OCI-LY7 (cell line): ENCODE results near the gene ZFP37. TPM values are rescaled to one million over a fixed set of nuclear protein-coding genes. Genes with fewer than 3 reads are reported as not detected.
"Not testable (repeated sequence)": the region's sequence is repeated elsewhere in the genome, so short reads cannot be mapped to it uniquely, and the experiment has no call there.

Experiments
- BruUV-seq: library from RNA; stranded (reverse); fragments of 400-500 nt; replicated peaks from 2 replicates; lab custom pipeline; 2021; lab: Mats Ljungman, UMichigan
- CTCF ChIA-PET: fragments of 300-600 bp; sonication (Branson Sonifier 250); formaldehyde crosslinking; loops from one replicate; lab custom pipeline; 2022; ENCODE audit warnings: antibody characterized with exemption; ENCODE audit not compliant: unreplicated experiment; lab: Charles Lee
- POLR2A ChIA-PET: fragments of 300-600 bp; sonication (Branson Sonifier 250); formaldehyde crosslinking; loops from one replicate; lab custom pipeline; 2022; ENCODE audit warnings: antibody characterized with exemption; lab: Charles Lee
- DNase-seq: peaks from one replicate; pipeline ENCODE4 v3.0.0-alpha.2; 2015; ENCODE audit warnings: low spot score
- H2AFZ ChIP-seq: fragments of 200-600 bp; sonication (generic), shearing (Covaris generic); 2 replicates; pipeline ENCODE4 v1.6.1; 2014; ENCODE audit warnings: mild to moderate bottlenecking, antibody characterized with exemption, low read length, moderate library complexity
- H3K27ac ChIP-seq: fragments of 200-600 bp; sonication (generic); 2 replicates; pipeline ENCODE4 v1.5.1; 2014; ENCODE audit warnings: mixed run types, low read depth, mild to moderate bottlenecking, moderate library complexity, low read length, inconsistent platforms; ENCODE audit not compliant: poor library complexity, severe bottlenecking
- H3K36me3 ChIP-seq: fragments of 200-600 bp; sonication (generic); 2 replicates; pipeline ENCODE4 v1.6.1; 2014; ENCODE audit warnings: mild to moderate bottlenecking, antibody characterized with exemption, low read length, moderate library complexity, mixed read lengths; ENCODE audit not compliant: insufficient read depth
- H3K4me1 ChIP-seq: fragments of 200-600 bp; sonication (generic); 2 replicates; pipeline ENCODE4 v1.5.1; 2014; ENCODE audit warnings: mild to moderate bottlenecking, low read length; ENCODE audit not compliant: insufficient read depth, poor library complexity, severe bottlenecking
- H3K4me2 ChIP-seq: fragments of 200-600 bp; sonication (generic); 2 replicates; pipeline ENCODE4 v1.6.1; 2014; ENCODE audit warnings: mild to moderate bottlenecking, low read length
- H3K4me3 ChIP-seq: fragments of 200-600 bp; sonication (generic); 2 replicates; pipeline ENCODE4 v1.5.1; 2014; ENCODE audit warnings: mild to moderate bottlenecking, low read depth, low read length; ENCODE audit not compliant: poor library complexity, severe bottlenecking
- H3K79me2 ChIP-seq: fragments of 200-600 bp; sonication (generic); 2 replicates; pipeline ENCODE4 v1.6.1; 2016; ENCODE audit warnings: low read depth, mild to moderate bottlenecking, low read length, moderate library complexity, mixed read lengths; ENCODE audit not compliant: insufficient read depth
- H3K9me2 ChIP-seq: fragments of 200-600 bp; sonication (generic); 2 replicates; pipeline ENCODE4 v1.6.1; 2016; ENCODE audit warnings: mild to moderate bottlenecking, low read length, mixed read lengths; ENCODE audit not compliant: insufficient read depth
- H3K9me3 ChIP-seq: fragments of 200-600 bp; sonication (generic); 2 replicates; pipeline ENCODE4 v1.6.1; 2014; ENCODE audit warnings: mild to moderate bottlenecking, mixed run types, low read length, mixed read lengths
- H4K20me1 ChIP-seq: fragments of 200-600 bp; sonication (generic); 2 replicates; pipeline ENCODE4 v1.6.1; 2014; ENCODE audit warnings: mild to moderate bottlenecking, antibody characterized with exemption, low read length, moderate library complexity, mixed read lengths; ENCODE audit not compliant: insufficient read depth
- intact Hi-C: fragments of 100-400 bp; cut with micrococcal nuclease; formaldehyde crosslinking; loops from one replicate; pipeline ENCODE4 v1.10.0; 2022; ENCODE audit not compliant: unreplicated experiment
- total RNA-seq, 2 experiments: library from RNA; depleted of rRNA in 1 of 2; stranded (reverse); fragments of >200 nt in 1 of 2; shearing (Covaris generic) in 1 of 2; gene quantifications; 2 replicates each; pipeline ENCODE4 v1.2.3, GENCODE V29; 2014 to 2022

The ZFP37 gene
- total RNA-seq, 2 experiments from 2014 or later = 1.3 to 2.3 TPM

DNA sequence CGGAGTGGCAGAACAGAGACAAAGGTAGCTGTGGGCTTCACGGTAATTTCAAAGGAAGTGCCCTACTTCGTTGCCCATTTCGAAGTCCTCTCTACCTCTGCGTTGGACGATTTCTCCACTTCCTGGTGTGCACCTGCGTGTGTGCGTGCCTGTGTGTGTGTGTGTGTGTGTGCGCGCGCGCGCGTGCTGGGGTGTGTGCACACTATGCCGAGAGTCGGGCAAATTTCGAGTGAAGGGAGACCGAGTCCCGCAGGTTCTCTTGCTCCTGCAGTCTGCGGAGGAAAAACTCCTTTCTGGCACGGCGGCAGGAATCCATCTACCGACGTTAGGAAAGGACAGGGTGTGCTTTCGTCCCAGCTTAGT lies 32.6 kb upstream of the ZFP37 start:
- H3K27ac ChIP-seq, H3K9me3 ChIP-seq, intact Hi-C loops, BruUV-seq, H4K20me1 ChIP-seq, H3K4me1 ChIP-seq, H3K9me2 ChIP-seq, DNase-seq, H3K4me2 ChIP-seq, H3K36me3 ChIP-seq, POLR2A ChIA-PET, H3K4me3 ChIP-seq, CTCF ChIA-PET, H3K79me2 ChIP-seq, H2AFZ ChIP-seq: not testable (repeated sequence)

DNA sequence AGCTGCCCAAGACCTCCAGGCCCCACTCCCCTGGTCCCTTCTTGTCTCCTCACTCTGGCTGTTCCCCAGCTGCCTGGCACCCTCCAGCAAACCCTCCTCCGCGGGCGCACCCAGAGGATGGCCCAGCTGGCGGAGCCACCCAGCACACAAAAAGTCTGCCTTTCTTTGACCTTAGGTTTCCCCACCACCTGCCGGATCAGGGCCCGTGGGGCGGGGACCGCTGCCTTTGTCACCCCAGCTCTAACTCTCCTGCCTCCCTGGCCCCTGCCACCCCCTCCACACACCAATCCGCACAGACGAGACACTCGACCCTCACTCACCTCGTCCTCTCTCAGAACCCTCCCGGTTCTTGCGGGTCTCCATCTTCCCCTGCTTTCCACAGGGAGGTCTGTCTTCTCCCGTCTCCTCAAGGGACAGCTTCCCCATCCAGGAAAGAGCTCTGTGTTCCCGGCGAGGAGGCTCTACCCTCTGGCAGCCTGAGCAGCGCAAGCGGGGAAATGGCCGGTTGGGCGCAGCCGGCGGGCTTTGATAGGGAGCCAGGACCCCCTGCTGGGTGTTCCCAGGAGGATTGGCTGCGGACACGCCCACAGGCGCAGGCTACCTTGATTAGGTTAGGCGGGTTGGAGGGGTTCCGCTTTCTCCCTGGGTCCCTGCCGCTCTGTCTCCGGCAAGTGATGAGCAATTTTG lies 32.1 kb upstream of the ZFP37 start:
- POLR2A ChIA-PET, H3K9me3 ChIP-seq, H3K9me2 ChIP-seq, CTCF ChIA-PET, H4K20me1 ChIP-seq, H3K79me2 ChIP-seq, DNase-seq, H3K4me2 ChIP-seq, H3K4me3 ChIP-seq, H3K36me3 ChIP-seq, intact Hi-C loops, H2AFZ ChIP-seq, H3K4me1 ChIP-seq, H3K27ac ChIP-seq, BruUV-seq: not testable (repeated sequence)

DNA sequence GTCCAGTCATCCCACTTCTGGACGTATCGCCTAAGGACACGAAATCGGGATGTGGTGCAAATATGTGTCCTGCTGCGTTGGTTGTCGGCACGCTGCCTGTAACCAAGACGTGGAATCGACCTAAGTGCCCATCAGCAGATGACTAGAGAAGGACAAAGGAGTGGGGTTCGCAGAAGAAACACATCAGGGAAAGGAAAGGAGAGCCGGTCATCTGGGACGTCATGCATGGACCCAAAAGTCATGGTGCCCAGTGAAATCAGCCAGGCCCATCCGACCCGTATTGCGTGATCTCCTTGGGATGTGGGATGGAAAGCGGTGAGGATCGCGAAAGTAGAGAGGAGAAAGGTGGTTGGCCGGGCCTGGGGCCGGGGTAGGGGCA lies 6.4 kb upstream of the ZFP37 start:
- H3K4me2 ChIP-seq, POLR2A ChIA-PET, H4K20me1 ChIP-seq, H3K4me1 ChIP-seq, H3K9me2 ChIP-seq, intact Hi-C loops, H3K27ac ChIP-seq, CTCF ChIA-PET, H3K36me3 ChIP-seq, H3K4me3 ChIP-seq, H2AFZ ChIP-seq, DNase-seq, H3K9me3 ChIP-seq, BruUV-seq, H3K79me2 ChIP-seq: not testable (repeated sequence)

DNA sequence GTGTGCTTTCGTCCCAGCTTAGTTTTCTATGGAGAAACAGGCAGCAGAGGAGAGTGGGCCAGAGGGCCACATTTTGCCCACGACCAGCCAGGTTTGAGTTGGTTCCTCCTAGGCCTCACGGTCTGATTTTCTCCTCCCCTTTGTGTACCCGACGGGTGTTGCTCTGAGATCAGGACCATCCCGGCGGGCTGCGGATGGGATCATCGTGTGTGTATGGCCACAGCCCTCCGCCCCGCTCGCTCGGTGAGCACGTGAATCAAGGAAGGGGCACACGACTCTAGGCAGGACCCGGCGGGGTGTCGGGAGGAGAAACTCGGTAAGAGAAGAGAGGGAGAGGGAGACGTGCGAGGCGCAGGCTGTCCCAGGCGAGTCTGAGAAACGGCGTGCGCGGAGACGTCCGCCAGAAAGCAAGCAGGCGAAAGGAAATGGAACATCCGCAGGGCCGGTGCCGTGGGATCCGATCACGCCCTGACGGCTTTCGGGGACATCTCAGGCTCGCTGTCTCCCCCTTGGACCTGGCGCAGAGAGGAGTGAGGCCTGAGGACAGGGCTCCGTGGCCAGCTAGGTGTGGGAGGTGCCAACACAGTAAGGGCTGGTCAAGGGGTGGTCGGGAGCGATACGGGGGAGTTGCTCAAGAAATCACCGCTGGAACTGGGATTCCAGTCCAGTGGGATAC lies 5.9 kb upstream of the ZFP37 start:
- H3K4me3 ChIP-seq, DNase-seq, H3K36me3 ChIP-seq, H3K4me1 ChIP-seq, H3K27ac ChIP-seq, H3K4me2 ChIP-seq, H3K9me2 ChIP-seq, POLR2A ChIA-PET, H3K9me3 ChIP-seq, CTCF ChIA-PET, BruUV-seq, H4K20me1 ChIP-seq, intact Hi-C loops, H3K79me2 ChIP-seq, H2AFZ ChIP-seq: not testable (repeated sequence)

DNA sequence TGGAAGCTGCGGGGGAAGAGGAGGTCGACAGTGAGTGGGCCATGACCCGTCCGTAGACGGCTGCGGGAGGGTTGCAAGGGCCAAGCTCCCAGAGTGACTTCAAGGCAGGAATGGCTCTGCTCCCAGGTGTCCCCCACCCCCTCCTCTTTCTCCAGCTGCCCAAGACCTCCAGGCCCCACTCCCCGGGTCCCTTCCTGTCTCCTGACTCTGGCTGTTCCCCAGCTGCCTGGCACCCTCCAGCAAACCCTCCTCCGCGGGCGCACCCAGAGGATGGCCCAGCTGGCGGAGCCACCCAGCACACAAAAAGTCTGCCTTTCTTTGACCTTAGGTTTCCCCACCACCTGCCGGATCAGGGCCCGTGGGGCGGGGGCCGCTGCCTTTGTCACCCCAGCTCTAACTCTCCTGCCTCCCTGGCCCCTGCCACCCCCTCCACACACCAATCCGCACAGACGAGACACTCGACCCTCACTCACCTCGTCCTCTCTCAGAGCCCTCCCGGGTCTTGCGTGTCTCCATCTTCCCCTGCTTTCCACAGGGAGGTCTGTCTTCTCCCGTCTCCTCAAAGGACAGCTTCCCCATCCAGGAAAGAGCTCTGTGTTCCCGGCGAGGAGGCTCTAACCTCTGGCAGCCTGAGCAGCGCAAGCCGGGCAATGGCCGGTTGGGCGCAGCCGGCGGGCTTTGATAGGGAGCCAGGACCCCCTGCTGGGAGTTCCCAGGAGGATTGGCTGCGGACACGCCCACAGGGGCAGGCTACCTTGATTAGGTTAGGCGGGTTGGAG lies 4.7 kb upstream of the ZFP37 start:
- BruUV-seq, intact Hi-C loops, H3K9me2 ChIP-seq, POLR2A ChIA-PET, H3K4me2 ChIP-seq, CTCF ChIA-PET, H3K36me3 ChIP-seq, H2AFZ ChIP-seq, H4K20me1 ChIP-seq, H3K4me1 ChIP-seq, H3K9me3 ChIP-seq, H3K27ac ChIP-seq, H3K4me3 ChIP-seq, H3K79me2 ChIP-seq, DNase-seq: not testable (repeated sequence)

DNA sequence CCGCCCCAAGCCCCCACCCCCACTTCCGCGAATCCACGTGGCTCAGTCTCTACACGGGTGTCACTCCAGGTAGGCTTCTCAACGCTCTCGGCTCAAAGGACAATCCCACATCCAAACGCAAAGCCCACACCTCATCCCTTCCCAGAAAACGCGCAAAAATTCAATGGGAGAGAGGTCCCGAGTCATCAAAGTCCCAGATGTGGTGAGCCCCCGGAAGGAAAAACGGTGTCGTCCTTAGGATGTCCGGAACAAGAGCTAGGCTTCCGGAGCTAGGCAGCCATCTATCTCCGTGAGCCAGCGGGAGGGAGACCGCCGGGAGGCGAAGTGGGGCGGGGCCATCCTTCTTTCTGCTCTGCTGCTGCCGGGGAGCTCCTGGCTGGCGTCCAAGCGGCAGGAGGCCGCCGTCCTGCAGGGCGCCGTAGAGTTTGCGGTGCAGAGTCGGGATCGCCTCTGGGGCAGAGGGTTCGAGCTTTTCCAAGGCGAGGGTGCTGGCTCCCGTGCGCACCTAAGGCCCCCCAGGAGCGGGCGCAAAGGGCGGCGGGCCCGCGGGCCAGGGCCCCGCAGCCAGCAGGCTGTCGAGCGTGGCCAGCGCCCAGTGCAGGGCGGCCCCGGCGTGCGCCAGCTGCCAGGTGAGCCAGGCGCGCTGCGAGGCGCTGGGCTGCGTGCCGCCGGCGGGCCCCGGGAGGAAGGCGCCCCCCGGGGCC lies 3.2 kb upstream of the ZFP37 start:
- H3K4me2 ChIP-seq, H3K9me2 ChIP-seq, H4K20me1 ChIP-seq, H3K9me3 ChIP-seq, H3K27ac ChIP-seq, CTCF ChIA-PET, intact Hi-C loops, H3K79me2 ChIP-seq, DNase-seq, BruUV-seq, POLR2A ChIA-PET, H3K4me1 ChIP-seq, H3K4me3 ChIP-seq, H3K36me3 ChIP-seq, H2AFZ ChIP-seq: not testable (repeated sequence)
